Measurements from ENCODE around the gene APBB2.

Gene APBB2

DNA sequence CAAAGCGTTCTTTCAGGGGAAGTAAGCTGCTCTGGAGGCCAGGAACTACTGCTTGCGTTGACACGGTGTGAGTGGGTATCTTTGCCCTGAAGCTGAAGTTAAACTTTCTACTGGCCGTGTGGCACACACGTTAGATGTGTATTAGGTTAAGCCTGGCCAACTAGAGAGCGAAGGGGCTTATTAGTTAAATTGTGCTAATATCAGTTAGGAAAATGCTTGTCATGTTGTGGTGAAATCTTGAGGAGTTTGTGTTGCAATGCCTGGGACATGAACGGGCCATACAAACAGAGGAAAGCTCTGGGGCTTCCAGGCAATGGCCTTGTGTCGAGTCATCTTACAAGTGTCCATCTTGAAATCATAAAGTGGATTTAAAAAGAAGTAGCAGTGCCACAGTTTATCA is 402.0 kb downstream of the APBB2 start:
- Histone ChIP-seq H4K20me1 (ENCODE audit: control insufficient read depth, insufficient read depth, low read depth, low read length) (no peaks in the 10 kb centered on the region), H3K4me2 (ENCODE audit: low read length) (no peak overlapping the region), H3K9me2 (replicated peaks; ENCODE audit: control insufficient read depth, low read length) (no peaks in the 10 kb centered on the region), H3K27me3 (ENCODE audit: control insufficient read depth, low read length) (no peaks in the 10 kb centered on the region), H3F3A (ENCODE audit: control insufficient read depth, insufficient read depth) (no peaks in the 10 kb centered on the region), H3K9me3 (ENCODE audit: control insufficient read depth, insufficient read depth, low read length) (no peaks in the 10 kb centered on the region), H3K4me3 (ENCODE audit: low read length) (no peak overlapping the region), H3K27ac (ENCODE audit: low read depth, low read length) (no peak overlapping the region), H3K4me1 (ENCODE audit: control insufficient read depth, low read length) (no peaks in the 10 kb centered on the region), H3K79me2 (ENCODE audit: control insufficient read depth, low read length) (no peaks in the 10 kb centered on the region), H3K36me3 (ENCODE audit: control insufficient read depth, low read length) (peaks cover 19% of the 10 kb centered on the region)
- no peak for TF ChIP-seq EZH2phosphoT487 (IDR thresholded peaks at IDR 0.05; ENCODE audit: borderline replicate concordance, low read length)
- TF ChIP-seq CTCF (IDR thresholded peaks at IDR 0.05; ENCODE audit: low read depth, low read length, poor library complexity, severe bottlenecking): no peak

- Histone ChIP-seq H3K36me3 (ENCODE audit: control insufficient read depth, low read length) (peaks cover 19% of the 10 kb centered on the region), H3K27me3 (ENCODE audit: control insufficient read depth, low read length) (no peaks in the 10 kb centered on the region), H4K20me1 (ENCODE audit: control insufficient read depth, insufficient read depth, low read depth, low read length) (no peaks in the 10 kb centered on the region), H3F3A (ENCODE audit: control insufficient read depth, insufficient read depth) (no peaks in the 10 kb centered on the region), H3K4me2 (ENCODE audit: low read length) (no peak overlapping the region), H3K9me2 (replicated peaks; ENCODE audit: control insufficient read depth, low read length) (no peaks in the 10 kb centered on the region), H3K79me2 (ENCODE audit: control insufficient read depth, low read length) (no peaks in the 10 kb centered on the region), H3K4me1 (ENCODE audit: control insufficient read depth, low read length) (no peaks in the 10 kb centered on the region), H3K27ac (ENCODE audit: low read depth, low read length) (no peak overlapping the region), H3K4me3 (ENCODE audit: low read length) (no peak overlapping the region), H3K9me3 (ENCODE audit: control insufficient read depth, insufficient read depth, low read length) (no peaks in the 10 kb centered on the region)
- TF ChIP-seq EZH2phosphoT487 (IDR thresholded peaks at IDR 0.05; ENCODE audit: borderline replicate concordance, low read length) (no peak), CTCF (IDR thresholded peaks at IDR 0.05; ENCODE audit: low read depth, low read length, poor library complexity, severe bottlenecking) (no peak)
Measured at GRCh38 chr4:40811956-40812355, 402.4 kb downstream of the APBB2 start.

DNA sequence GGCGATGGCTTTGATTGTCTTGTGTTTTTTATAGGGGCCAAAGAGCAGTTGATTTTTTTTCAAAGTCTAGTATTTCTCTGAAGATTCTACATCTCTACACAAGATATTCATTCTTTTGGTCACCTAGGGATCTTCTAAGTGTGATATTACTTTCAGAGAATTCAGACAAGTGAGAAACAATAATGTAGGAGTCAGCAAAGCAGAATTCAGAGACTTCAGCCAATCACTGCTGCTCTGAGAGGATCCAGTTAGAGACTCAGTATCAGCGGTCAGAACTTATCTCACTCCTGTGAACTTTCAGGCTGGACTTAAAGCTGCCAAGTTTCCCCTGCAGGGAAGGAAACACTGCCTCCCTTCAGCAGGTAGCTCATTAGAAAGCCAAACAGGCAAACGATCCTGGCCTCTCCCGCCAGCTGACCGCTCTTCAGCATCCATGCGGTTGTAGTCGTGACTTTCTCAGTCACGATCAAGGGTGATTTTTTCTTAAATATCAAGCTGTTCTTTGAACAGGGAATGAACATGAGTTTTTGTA is 405.4 kb downstream of the APBB2 start:
- no peaks in the 10 kb centered on the region for H4K20me1 ChIP-seq (ENCODE audit: control insufficient read depth, insufficient read depth, low read depth, low read length)
- no peak overlapping the region for H3K4me3 ChIP-seq (ENCODE audit: low read length)
- H3K9me3 ChIP-seq (ENCODE audit: control insufficient read depth, insufficient read depth, low read length): no peaks in the 10 kb centered on the region
- no peak overlapping the region for H3K27ac ChIP-seq (ENCODE audit: low read depth, low read length)
- no peak for TF ChIP-seq EZH2phosphoT487 (IDR thresholded peaks at IDR 0.05; ENCODE audit: borderline replicate concordance, low read length)
- no peak for TF ChIP-seq CTCF (IDR thresholded peaks at IDR 0.05; ENCODE audit: low read depth, low read length, poor library complexity, severe bottlenecking)
- no peak overlapping the region for H3K4me2 ChIP-seq (ENCODE audit: low read length)
- H3K4me1 ChIP-seq (ENCODE audit: control insufficient read depth, low read length): no peaks in the 10 kb centered on the region
- no peaks in the 10 kb centered on the region for H3K27me3 ChIP-seq (ENCODE audit: control insufficient read depth, low read length)
- no peaks in the 10 kb centered on the region for H3K9me2 ChIP-seq (replicated peaks; ENCODE audit: control insufficient read depth, low read length)
- H3K79me2 ChIP-seq (ENCODE audit: control insufficient read depth, low read length): no peaks in the 10 kb centered on the region
- H3K36me3 ChIP-seq (ENCODE audit: control insufficient read depth, low read length): peaks cover under 1% of the 10 kb centered on the region; the same call in 1 of the 2 replicates
- H3F3A ChIP-seq (ENCODE audit: control insufficient read depth, insufficient read depth): no peaks in the 10 kb centered on the region; the same call in 1 of the 2 replicates

Data from DOHH2 (cell line).